HK-2 (cell line): Measurements from ENCODE around the gene BFSP1.

Source experiments
- DNase-seq: peaks from one replicate; pipeline ENCODE4 v3.0.0-alpha.2; 2018; ENCODE audit not compliant: unreplicated experiment

BFSP1 gene

DNA sequence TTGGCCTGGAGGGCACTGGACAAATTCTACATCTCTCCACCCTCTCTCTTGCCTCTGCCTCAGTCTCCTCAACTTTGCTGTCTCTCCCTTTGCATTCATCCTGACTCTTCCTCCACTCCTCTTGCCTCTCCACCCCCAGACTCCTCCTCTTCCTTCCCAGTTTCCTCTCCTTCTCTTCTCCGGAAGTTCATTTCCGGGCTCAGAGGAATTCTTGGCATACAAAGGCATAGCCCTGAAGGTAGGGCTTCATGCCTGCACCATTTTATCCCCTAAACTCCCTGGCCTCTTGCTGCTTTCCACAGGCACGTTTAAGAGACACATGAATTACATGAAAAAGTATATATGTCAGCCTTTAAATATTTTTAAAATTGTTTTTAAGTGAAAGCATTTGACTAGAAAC lies 10.6 kb downstream of the BFSP1 start:
- DNase-seq: no peak

- DNase-seq: no peak
These were observed 11.4 kb downstream of the BFSP1 start for GRCh38 chr20:17519606-17520285.

DNA sequence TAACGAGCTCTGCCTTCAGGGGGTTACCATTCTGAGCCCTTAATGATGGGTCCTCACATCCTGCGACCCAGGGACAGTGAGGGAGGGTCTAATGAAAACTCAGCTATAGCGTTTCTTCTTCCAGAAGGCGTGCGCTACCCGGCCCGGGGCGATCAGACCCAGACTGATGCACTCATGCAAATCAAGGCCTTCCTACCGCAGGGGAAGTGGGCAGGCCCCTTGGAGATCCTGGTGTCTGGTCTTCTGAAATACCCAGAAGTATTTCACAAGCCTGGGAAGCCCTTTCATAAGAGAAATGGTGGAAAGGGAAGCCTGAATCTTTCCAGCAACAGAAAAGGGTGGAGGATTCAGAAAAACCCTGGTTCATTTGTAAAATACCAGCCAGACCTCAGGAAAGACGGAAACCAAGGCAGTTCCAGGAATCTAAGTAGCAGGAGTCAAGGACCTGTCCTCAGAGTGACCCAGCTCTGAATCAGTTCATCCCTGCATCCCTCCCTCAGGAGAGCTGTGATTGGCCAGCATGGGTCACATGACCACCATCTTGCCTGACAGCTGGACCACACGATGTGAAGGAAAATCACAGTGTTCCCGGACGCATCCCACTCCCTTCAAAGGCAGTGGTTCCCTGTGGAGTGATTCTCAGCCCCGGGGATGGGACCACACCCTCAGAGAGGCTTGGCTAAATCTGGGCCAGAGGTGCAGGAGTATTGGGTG lies 12.7 kb downstream of the BFSP1 start:
- DNase-seq: no peak

GRCh38 chr20:17515053-17515452 lies 16.1 kb downstream of the BFSP1 start:
- no peak for DNase-seq

DNA sequence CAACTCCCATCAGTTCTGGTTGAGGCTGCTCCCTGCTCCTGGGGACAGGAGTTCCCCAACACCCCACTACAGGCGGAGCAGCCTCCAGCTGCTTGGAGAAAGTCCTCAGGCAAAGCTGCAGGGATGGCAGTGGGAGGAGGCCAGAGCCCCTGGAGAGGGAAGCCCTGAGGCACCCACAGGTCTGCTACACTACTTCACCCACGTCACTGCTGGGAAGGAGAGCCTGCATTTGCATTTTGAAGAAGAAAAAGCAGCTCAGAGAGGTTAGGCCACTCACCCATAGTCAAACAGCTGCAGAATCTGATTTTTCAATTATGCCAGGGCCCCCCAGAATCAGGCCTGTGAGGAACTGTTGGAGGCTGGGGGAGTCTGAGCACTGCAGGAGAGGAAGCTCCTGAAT lies 17.2 kb downstream of the BFSP1 start:
- DNase-seq: no peak

DNA sequence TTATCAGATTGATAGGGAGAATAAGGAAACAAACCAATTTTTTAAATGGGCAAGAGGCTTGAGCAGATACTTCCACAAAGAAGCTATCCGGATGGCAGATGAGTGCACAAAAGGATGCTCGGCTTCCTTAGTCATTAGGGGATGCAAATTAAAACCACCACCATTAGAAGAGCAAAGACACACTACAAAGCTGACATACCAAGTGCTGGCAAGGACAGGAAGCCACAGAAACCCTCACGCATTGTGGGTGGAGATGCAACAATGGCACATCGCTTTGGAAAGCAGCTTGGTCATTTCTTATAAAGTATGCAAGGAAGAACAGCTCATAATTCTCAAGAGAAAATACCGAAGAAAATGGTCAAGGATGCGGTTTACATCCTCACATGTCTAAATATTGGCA lies 19.8 kb downstream of the BFSP1 start:
- DNase-seq: no peak

GRCh38 chr20:17510548-17510947 lies 20.6 kb downstream of the BFSP1 start:
- DNase-seq: no peak

GRCh38 chr20:17508756-17509155 lies 22.4 kb downstream of the BFSP1 start:
- DNase-seq: no peak

DNA sequence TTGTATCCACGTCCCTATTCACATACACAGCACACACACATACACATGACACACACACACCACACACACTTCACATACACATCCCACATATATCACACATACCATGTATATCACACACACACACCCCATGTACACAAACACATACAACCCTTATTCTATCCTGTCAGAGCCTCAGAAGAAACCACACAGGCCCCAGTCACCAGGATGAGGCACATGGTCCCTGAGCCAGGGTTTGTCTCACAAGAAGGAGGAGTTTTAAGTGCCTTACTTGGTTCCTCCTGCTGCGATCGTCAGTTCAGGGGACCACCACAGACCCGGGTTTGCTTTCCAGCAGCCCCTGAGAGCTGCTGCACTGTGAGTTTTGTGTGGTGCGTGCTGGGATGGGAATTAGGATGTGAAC lies 23.6 kb downstream of the BFSP1 start:
- DNase-seq: no peak

DNA sequence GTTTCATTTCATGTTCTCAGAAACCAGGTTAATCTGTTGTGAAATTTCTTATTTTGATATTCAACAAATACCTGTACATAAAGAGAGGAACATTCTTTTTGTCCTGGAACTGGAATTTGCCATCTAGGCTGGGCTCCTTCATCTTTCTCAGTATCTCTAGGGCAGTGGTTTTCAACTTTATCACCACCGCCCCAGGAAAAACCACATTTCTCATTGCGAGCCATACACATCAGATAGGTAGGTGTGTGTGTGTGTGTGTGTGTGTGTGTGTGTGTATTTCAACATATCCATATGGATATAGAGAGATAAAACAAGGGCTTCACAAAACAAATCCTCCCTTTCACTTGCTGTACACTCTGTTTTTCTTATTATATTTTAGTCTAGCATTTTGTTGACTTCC lies 24.1 kb downstream of the BFSP1 start:
- no peak for DNase-seq

DNA sequence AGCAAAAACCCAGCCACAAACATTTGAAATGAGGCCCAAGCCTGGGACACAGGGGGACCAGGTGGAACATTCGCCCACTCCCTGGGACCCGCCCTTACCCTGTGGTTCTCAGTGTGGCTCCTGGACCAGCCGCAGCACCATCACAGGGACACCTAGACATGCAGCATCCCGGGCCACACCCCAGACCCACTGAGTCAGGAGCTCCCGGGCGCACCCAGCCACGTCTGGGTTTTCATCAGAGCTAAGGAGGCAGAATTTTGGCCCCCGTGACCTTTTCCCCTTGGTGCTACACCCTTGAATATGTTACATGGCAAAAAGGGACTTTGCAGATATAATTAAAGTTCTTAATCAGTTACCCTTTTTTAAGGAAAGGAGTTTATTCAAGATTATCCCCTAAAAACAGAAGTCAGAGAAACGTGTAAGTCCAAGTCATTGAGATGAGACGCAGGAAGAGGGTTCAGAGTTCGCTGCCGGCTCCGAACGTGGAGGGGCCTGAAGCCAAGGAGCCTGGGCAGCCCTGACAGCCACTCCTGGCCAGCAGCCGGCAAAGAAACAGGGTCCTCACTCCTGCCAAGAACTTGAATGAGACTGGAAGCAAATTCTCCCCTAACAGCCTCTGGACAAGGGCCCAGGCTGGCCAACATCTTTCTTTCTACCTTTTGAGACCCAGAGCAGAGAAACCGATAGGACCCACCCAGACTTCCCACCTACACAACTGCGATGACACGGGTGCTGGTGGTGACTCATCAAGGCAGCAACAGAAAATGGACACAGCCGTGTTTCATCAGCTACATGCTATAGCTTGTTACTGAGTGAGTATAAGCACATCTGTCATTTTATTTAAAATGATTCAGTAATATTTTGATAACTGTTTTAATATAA lies 25.3 kb downstream of the BFSP1 start:
- DNase-seq: no peak

GRCh38 chr20:17504898-17505635 lies 26.1 kb downstream of the BFSP1 start:
- DNase-seq: peak; percentile 53

DNA sequence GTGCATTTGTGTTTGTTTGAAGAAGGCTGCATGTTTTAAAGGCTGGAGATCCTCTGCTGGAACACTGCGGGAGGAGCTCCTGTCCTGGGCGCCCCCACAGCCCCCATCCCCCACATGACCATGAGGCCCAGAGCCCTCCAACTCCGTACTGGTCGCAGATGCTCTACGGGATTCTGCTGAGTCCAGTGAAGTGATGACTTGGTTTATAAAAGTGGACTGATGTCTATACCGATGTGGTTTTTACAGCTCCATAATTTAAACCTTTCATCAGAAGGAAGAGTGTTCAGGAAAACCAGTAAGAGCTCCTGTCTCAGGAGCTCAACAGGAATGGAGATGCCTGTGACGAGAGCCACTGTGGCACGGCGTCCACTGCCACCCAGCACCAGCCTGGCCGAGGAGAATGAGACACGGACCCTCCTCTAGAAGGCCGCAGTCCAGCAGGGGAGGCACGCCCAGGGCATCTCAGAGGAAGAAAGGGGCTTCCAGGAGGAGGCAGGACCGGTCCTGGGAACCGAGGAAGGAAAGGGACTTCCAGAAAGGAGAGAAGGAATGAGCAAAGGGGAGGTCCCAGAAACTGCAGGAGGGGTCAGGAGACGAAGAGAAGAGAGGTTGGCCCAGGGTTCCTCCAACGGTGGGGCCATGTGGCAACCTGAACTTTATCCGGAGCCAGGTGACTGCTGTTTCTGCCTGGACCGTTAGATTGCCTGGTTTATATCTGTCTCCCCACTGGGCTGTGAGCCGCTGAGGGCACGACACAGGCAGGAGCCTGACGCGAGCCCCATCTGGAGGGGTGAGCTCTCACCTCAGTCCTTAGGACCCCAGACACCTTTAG lies 26.9 kb downstream of the BFSP1 start:
- DNase-seq: no peak

- DNase-seq: no peak
These were observed 27.7 kb downstream of the BFSP1 start for GRCh38 chr20:17503301-17504065.

DNA sequence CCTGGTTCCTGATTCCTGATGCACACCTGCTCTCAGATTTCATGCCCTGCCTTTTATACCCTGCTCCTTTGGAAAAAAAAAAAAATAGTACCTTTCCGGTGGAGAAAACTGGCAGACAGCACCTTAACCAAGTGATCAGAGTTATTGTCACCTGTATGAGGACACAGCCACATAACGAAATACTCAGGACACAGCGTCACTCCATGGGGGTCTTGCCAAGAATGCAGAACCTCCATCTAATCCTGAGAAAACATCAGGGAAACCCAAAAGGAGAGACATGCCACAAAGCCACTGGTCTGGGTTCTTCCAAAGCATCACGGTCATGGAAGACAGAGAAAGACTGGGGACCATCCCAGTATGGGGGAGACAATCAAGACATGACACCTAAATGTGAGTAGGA lies 29.1 kb downstream of the BFSP1 start:
- no peak for DNase-seq

DNA sequence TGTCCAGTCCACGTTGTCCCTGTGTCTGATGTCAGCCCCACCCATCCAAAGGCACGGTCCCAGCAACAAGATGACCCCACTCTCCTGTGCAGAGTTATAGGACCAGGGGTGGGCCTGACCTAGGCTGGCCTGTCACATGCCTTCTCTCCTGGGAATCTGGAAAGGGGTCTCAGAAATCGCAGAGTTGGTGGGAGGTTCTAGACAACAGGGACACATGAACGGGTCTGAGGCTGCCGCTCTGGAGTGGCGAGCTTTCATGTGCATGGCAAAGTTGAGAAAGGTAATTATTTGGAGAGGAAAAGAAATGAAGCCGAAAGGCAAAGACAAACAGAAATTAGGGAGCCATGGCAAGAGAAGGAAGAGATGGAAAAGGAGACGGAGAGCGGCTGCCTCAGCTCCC lies 29.5 kb downstream of the BFSP1 start:
- no peak for DNase-seq

DNA sequence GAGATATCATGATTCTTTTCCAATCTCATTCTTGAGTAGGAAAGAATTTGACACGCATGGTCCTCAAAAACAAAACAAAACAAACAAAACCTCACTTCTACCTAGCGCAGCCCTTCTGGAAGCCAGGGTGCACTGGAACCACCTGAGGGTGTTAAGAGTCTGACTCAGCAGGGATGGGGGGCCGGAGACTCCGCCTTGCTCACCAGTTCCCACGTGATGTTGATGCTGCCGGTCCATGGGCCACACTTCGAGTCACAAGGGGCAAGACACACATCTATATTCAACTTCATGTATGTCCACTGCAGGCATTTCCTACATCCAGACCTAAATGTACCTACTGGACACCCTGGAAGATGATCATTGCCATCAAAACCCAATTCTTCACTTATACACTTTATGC lies 30.4 kb downstream of the BFSP1 start:
- DNase-seq: no peak

DNA sequence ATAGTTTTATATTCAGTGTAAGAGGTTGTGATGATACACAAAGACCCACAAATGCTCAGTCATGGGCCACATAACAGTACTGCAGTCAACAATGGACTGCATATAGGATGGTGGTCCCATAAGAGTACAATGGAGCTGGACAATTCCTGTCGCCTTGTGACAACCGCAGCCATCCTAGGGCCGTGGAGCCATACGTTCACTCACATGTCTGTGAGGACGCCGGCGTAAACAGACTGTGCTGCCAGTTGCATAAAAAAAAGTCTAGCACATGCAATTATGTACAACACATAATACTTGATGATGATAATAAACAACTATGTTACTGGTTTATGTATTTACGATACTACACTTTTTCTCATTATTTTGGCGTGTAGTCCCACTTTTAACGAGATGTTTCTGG lies 30.9 kb downstream of the BFSP1 start:
- no peak for DNase-seq

DNA sequence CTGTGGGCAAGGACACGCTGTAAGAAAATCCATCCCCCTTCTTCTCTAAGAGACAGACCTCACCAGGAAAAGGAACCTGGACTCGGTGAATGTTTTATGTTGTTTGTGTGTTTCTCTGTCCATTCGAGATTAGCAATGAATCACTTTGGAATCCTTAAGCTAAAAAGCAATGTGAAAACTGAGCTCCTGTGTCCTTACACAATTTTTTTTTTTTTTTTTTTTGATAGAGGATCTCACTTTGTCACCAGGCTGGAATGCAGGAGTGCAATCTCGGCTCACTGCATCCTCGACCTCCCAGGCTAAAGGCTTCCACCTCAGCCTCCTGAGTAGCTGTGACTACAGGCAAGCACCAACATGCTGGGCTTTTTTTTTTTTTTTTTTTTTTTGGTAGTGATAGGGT lies 32.1 kb downstream of the BFSP1 start:
- no peak for DNase-seq

- no peak for DNase-seq
These were observed 32.5 kb downstream of the BFSP1 start for GRCh38 chr20:17498641-17499040.
